Liver (tissue), 9 donors: ENCODE measurements around the gene PLS1. TPM values are rescaled to one million over a fixed set of nuclear protein-coding genes. Genes with fewer than 3 reads are reported as not detected.

ENCODE experiments used
- DNase-seq: peaks from one replicate; pipeline ENCODE4 v3.0.0-alpha.2; 2017; ENCODE audit warnings: low spot score
- H3K27ac ChIP-seq, 2 donors: one replicate each; pipeline ENCODE4 v1.7.0; 2013; ENCODE audit warnings: inconsistent platforms in 2 of 2, low read length in 2 of 2, control low read depth in 1 of 2, low read depth in 1 of 2, mild to moderate bottlenecking in 1 of 2
- H3K27me3 ChIP-seq, 4 donors: one replicate each; pipeline versions ENCODE4 v1.6.1 to v1.7.0; 2013; ENCODE audit warnings: low read length in 3 of 4, inconsistent platforms in 1 of 4, mild to moderate bottlenecking in 1 of 4, moderate library complexity in 1 of 4; ENCODE audit not compliant: control insufficient read depth in 4 of 4, insufficient read depth in 4 of 4
- H3K36me3 ChIP-seq, 4 donors: one replicate each; pipeline versions ENCODE4 v1.6.1 to v1.7.0; 2013; ENCODE audit warnings: low read length in 3 of 4, mild to moderate bottlenecking in 3 of 4, low read depth in 1 of 4, moderate library complexity in 1 of 4; ENCODE audit not compliant: control insufficient read depth in 4 of 4, insufficient read depth in 3 of 4
- H3K4me1 ChIP-seq, 4 donors: one replicate each; pipeline versions ENCODE4 v1.6.1 to v1.7.0; 2013; ENCODE audit warnings: low read length in 3 of 4, mild to moderate bottlenecking in 3 of 4, moderate library complexity in 1 of 4; ENCODE audit not compliant: control insufficient read depth in 4 of 4, insufficient read depth in 4 of 4
- H3K4me3 ChIP-seq, 3 donors: one replicate each; pipeline versions ENCODE4 v1.6.1 to v1.7.0; 2013; ENCODE audit warnings: low read length in 3 of 3, control low read depth in 1 of 3, low read depth in 1 of 3, mild to moderate bottlenecking in 1 of 3
- H3K9ac ChIP-seq, 2 donors: one replicate each; pipeline ENCODE4 v1.7.0; 2013; ENCODE audit warnings: low read length in 2 of 2, mild to moderate bottlenecking in 2 of 2, moderate library complexity in 2 of 2, control low read depth in 1 of 2, low read depth in 1 of 2
- H3K9me3 ChIP-seq, 4 donors: one replicate each; pipeline versions ENCODE4 v1.6.1 to v1.7.0; 2013; ENCODE audit warnings: low read length in 3 of 4; ENCODE audit not compliant: control insufficient read depth in 4 of 4
- ATF3 ChIP-seq: IDR thresholded peaks from 2 replicates; pipeline ENCODE4 v1.6.1; 2016; ENCODE audit warnings: antibody characterized with exemption
- CTCF ChIP-seq: fragments of 150-350 bp; IDR thresholded peaks from 2 replicates; pipeline ENCODE4 v1.5.1; 2017; ENCODE audit warnings: improper control_type of control experiment, low read depth, low read length; ENCODE audit not compliant: missing input control
- EGR1 ChIP-seq, 2 donors: IDR thresholded peaks; 2 replicates each; pipeline ENCODE4 v1.6.1; 2016 to 2018; ENCODE audit warnings: antibody characterized with exemption in 2 of 2, low read depth in 2 of 2
- FOXA1 ChIP-seq: IDR thresholded peaks from 2 replicates; pipeline ENCODE4 v1.6.1; 2016; ENCODE audit warnings: antibody characterized with exemption
- FOXA2 ChIP-seq: IDR thresholded peaks from 2 replicates; pipeline ENCODE4 v1.6.1; 2016; ENCODE audit warnings: antibody characterized with exemption
- HNF4A ChIP-seq, 2 donors: conservative IDR thresholded peaks; 2 replicates each; pipeline ENCODE4 v1.6.1; 2016; ENCODE audit warnings: antibody characterized with exemption in 2 of 2, mild to moderate bottlenecking in 2 of 2
- HNF4G ChIP-seq: IDR thresholded peaks from 2 replicates; pipeline ENCODE4 v1.6.1; 2016; ENCODE audit warnings: antibody characterized with exemption
- JUND ChIP-seq, 2 donors: IDR thresholded peaks; 2 replicates each; pipeline ENCODE4 v1.6.1; 2016; ENCODE audit warnings: antibody characterized with exemption in 2 of 2
- MAX ChIP-seq: IDR thresholded peaks from 2 replicates; pipeline ENCODE4 v1.6.1; 2016; ENCODE audit warnings: antibody characterized with exemption
- NR2F2 ChIP-seq: IDR thresholded peaks from 2 replicates; pipeline ENCODE4 v1.6.1; 2016; ENCODE audit warnings: antibody characterized with exemption
- RAD21 ChIP-seq, 2 donors: IDR thresholded peaks; 2 replicates each; pipeline ENCODE4 v1.6.1; 2016; ENCODE audit warnings: antibody characterized with exemption in 2 of 2, mild to moderate bottlenecking in 2 of 2
- REST ChIP-seq: IDR thresholded peaks from 2 replicates; pipeline ENCODE4 v1.6.1; 2016; ENCODE audit warnings: antibody characterized with exemption, mild to moderate bottlenecking
- RXRA ChIP-seq, 2 donors: IDR thresholded peaks; 2 replicates each; pipeline ENCODE4 v1.6.1; 2017 to 2018; ENCODE audit warnings: antibody characterized with exemption in 2 of 2, mild to moderate bottlenecking in 1 of 2
- TAF1 ChIP-seq: conservative IDR thresholded peaks from 2 replicates; pipeline ENCODE4 v1.6.1; 2016; ENCODE audit warnings: antibody characterized with exemption, mild to moderate bottlenecking
- ZBTB33 ChIP-seq: IDR thresholded peaks from 2 replicates; pipeline ENCODE4 v1.6.1; 2016; ENCODE audit warnings: antibody characterized with exemption
- WGBS: extraction: QIAGEN DNeasy Blood & Tissue Kit; methylation state at CpG from one replicate; pipeline ENCODE4 v1.1.7; 2013; 5-methylcytosine and 5-hydroxymethylcytosine counted together
- polyA plus RNA-seq, 2 donors: library from polyadenylated mRNA; stranded (reverse) in 1 of 2; unstranded in 1 of 2; fragments of 200-250 nt in 1 of 2; fragments of >200 nt in 1 of 2; fragmentation: Nextera tagmentation in 1 of 2; extraction: Ambion mirVana in 1 of 2; gene quantifications; one replicate each; pipeline versions ENCODE4 v1.2.1 to v1.2.3, GENCODE V29; 2013 to 2015
- total RNA-seq, 2 donors: library from RNA; depleted of rRNA; stranded (reverse); fragments of >200 nt; gene quantifications; one replicate each; pipeline ENCODE4 v1.2.3, GENCODE V29; 2014
- donor health status: healthy.
- donor health status: healthy.
- donor health status: healthy.
- donor health status: healthy.
- donor health status: healthy.

PLS1 gene
- total and polyA plus RNA-seq, 4 donors: 7.2 to 21.9 (median 10.1) TPM

- H3K4me3 ChIP-seq: no peak overlapping the region
- WGBS: 95% methylated on average over 2 of the region's 2 CpGs
- H3K9me3 ChIP-seq: no peaks in the 10 kb centered on the region
Observed at GRCh38 chr3:142734834-142735233, 138.6 kb downstream of the PLS1 start.

More at GRCh38 chr3:142734834-142735233, 138.6 kb downstream of the PLS1 start:
- no peaks in the 10 kb centered on the region for H3K36me3 ChIP-seq
- no peak overlapping the region for H3K9ac ChIP-seq
- no peaks in the 10 kb centered on the region for H3K27me3 ChIP-seq
- no peaks in the 10 kb centered on the region for H3K4me1 ChIP-seq
- no peak overlapping the region for H3K27ac ChIP-seq
- no peak for DNase-seq
- TF ChIP-seq FOXA2: no peak
- no peak for TF ChIP-seq MAX
- TF ChIP-seq CTCF: no peak
- TF ChIP-seq ATF3: no peak
- no peak for TF ChIP-seq JUND (IDR thresholded peaks at IDR 0.05)
- no peak for TF ChIP-seq NR2F2
- no peak for TF ChIP-seq EGR1 (IDR thresholded peaks at IDR 0.05; ENCODE audit: low read depth in 2 of 2)
- TF ChIP-seq ZBTB33: no peak
- no peak for TF ChIP-seq TAF1
- TF ChIP-seq FOXA1: no peak
- no peak for TF ChIP-seq REST
- no peak for TF ChIP-seq HNF4A (conservative IDR thresholded peaks at IDR 0.05)
- TF ChIP-seq RAD21 (IDR thresholded peaks at IDR 0.05): no peak
- TF ChIP-seq RXRA (IDR thresholded peaks at IDR 0.05): no peak
- no peak for TF ChIP-seq HNF4G
